Gastrocnemius medialis (tissue), 4 donors: ENCODE results near the gene GHRHR.

ENCODE experiments used
- POLR2A ChIP-seq, 2 donors: fragments of 450-650 bp; IDR thresholded peaks; one replicate each; pipeline ENCODE4 v1.6.1; 2017; ENCODE audit warnings: antibody characterized with exemption in 2 of 2, mild to moderate bottlenecking in 2 of 2, moderate library complexity in 2 of 2
- TF ChIP-seq, protein P1 (sequence below), 5 experiments: fragments of 450-650 bp in 3 of 5; fragments of 200-600 bp in 2 of 5; sonication (generic) in 2 of 5; IDR thresholded peaks in 4 of 5; conservative IDR thresholded peaks in 1 of 5; 1 replicate in 4 of 5; 2 replicates in 1 of 5; pipeline ENCODE4 v1.5.1; 2016 to 2019; ENCODE audit warnings: antibody characterized with exemption in 5 of 5, mild to moderate bottlenecking in 3 of 5, moderate library complexity in 3 of 5

GRCh38 chr7:30925117-30925516 is 38.6 kb upstream of the GHRHR start:
- TF ChIP-seq, protein P1, sequence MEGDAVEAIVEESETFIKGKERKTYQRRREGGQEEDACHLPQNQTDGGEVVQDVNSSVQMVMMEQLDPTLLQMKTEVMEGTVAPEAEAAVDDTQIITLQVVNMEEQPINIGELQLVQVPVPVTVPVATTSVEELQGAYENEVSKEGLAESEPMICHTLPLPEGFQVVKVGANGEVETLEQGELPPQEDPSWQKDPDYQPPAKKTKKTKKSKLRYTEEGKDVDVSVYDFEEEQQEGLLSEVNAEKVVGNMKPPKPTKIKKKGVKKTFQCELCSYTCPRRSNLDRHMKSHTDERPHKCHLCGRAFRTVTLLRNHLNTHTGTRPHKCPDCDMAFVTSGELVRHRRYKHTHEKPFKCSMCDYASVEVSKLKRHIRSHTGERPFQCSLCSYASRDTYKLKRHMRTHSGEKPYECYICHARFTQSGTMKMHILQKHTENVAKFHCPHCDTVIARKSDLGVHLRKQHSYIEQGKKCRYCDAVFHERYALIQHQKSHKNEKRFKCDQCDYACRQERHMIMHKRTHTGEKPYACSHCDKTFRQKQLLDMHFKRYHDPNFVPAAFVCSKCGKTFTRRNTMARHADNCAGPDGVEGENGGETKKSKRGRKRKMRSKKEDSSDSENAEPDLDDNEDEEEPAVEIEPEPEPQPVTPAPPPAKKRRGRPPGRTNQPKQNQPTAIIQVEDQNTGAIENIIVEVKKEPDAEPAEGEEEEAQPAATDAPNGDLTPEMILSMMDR (IDR thresholded peaks at IDR 0.05 in 4 of 5, conservative IDR thresholded peaks at IDR 0.05 in 1 of 5): no peak
- TF ChIP-seq POLR2A (IDR thresholded peaks at IDR 0.05): no peak
